GM19239 (cell line): ENCODE measurements around the gene CCDC73.

Source experiments
- DNase-seq: peaks from one replicate; pipeline ENCODE4 v3.0.0; 2011; ENCODE audit warnings: low spot score; ENCODE audit not compliant: insufficient read length
- FAIRE-seq: peaks from 2 replicates; lab custom pipeline; 2011; peaks lifted over from hg19 to GRCh38; lab: Jason Lieb, UNC

Gene CCDC73

GRCh38 chr11:32562839-32563599, 231.4 kb downstream of the CCDC73 start:
- no peak for FAIRE-seq
- DNase-seq, result no peak

DNA sequence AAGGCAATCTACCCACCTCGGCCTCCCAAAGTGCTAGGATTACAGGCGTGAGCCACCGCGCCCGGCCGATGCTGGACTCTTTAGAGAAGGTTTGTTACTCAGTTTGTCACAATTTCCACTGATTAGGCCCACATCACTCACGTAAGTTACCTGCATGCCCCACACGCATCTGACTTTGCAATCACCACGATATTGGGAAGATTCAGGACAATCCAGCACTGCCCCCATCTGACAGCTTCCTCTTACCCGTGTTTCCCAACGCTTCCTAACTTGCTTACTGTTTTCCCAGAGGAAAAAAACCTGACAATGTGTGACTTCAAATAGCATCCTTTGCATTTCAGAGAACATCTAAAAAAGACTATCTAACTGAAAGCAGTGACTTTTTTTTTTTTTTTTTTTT, 232.6 kb downstream of the CCDC73 start:
- DNase-seq (no peak), FAIRE-seq (no peak)

DNA sequence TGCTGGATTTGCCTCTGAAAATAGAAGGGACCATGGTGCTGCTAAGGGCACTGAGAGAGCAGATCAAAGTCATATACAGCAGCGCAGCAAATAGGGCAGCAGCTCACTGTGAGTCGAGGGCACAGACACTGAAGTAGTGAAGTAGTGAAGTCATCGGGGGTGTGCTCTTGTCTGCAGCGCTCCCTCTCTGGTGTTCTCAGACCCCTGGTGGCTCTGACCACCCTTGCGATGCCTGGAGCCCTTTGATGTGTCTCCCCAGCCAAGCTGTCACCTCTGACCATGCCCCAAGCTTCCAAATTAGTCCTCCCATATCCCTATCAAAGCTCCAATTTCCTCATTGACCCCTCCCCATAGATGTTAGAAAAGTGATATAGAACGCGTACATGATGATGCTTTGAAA, 238.6 kb downstream of the CCDC73 start:
- FAIRE-seq, result no peak

DNA sequence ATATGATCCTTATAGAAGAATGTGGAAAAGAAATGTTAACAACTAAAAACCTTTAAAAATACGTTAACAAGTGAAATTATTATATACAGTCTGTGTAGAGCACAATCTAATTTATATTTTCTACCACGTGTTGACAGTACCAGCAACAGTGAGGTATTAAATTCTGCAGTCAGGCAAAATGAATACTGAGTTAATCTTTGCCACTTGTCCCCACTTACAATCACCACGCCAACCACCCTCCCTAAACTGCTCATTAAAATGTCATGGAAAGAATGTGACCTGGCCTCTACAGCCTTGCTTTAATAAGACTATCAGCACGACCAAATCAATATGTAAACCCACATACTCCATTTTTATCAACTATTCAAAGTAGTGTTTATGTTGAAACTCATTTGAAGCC, 239.4 kb downstream of the CCDC73 start:
- FAIRE-seq, result no peak

More for the DNA sequence above, 238.6 kb downstream of the CCDC73 start:
- no peak for DNase-seq

More for the DNA sequence above, 239.4 kb downstream of the CCDC73 start:
- no peak for DNase-seq
